Activated T-cell treated with anti-CD3 and anti-CD28 coated beads for 1 hour (primary cell): ENCODE data around the gene TRIM26.
"Not testable (repeated sequence)": the region's sequence is repeated elsewhere in the genome, so short reads cannot be mapped to it uniquely, and the experiment has no call there.

ENCODE experiments used
- DNase-seq: peaks from one replicate; pipeline ENCODE4 v3.0.0-alpha.2; 2020; ENCODE audit warnings: low read depth

The TRIM26 gene

GRCh38 chr6:30154709-30155519, 58.3 kb downstream of the TRIM26 start:
- DNase-seq = no peak

- no peak for DNase-seq
These were observed 59.1 kb downstream of the TRIM26 start for GRCh38 chr6:30154061-30154460.

GRCh38 chr6:30152910-30153610, 60.1 kb downstream of the TRIM26 start:
- no peak for DNase-seq

- no peak for DNase-seq
These were observed 61.1 kb downstream of the TRIM26 start for GRCh38 chr6:30152016-30152673.

GRCh38 chr6:30151580-30151979, 61.6 kb downstream of the TRIM26 start:
- DNase-seq = no peak

GRCh38 chr6:30150671-30151395, 62.4 kb downstream of the TRIM26 start:
- DNase-seq = no peak

GRCh38 chr6:30149858-30150550, 63.2 kb downstream of the TRIM26 start:
- DNase-seq = no peak

GRCh38 chr6:30149234-30149633, 64.0 kb downstream of the TRIM26 start:
- DNase-seq = no peak

- DNase-seq = no peak
These were observed 66.1 kb downstream of the TRIM26 start for GRCh38 chr6:30147096-30147495.

- DNase-seq = no peak
These were observed 67.4 kb downstream of the TRIM26 start for GRCh38 chr6:30145818-30146217.

GRCh38 chr6:30144811-30145210, 68.4 kb downstream of the TRIM26 start:
- DNase-seq = no peak

- no peak for DNase-seq
These were observed 69.4 kb downstream of the TRIM26 start for GRCh38 chr6:30143780-30144179.

- no peak for DNase-seq
These were observed 70.5 kb downstream of the TRIM26 start for GRCh38 chr6:30142665-30143064.

- not testable (repeated sequence) for DNase-seq
These were observed 73.0 kb downstream of the TRIM26 start for GRCh38 chr6:30140240-30140639.

GRCh38 chr6:30136570-30137286, 76.5 kb downstream of the TRIM26 start:
- no peak for DNase-seq

GRCh38 chr6:30135757-30136156, 77.4 kb downstream of the TRIM26 start, which contains the start of gene TRIM40:
Gene TRIM40 (plus strand): TSS chr6:30136140. CDS start chr6:30137037, 897 bp downstream.
- no peak for DNase-seq

- no peak for DNase-seq
These were observed 78.1 kb downstream of the TRIM26 start for GRCh38 chr6:30135147-30135546.
